NCI-H460 (cell line): ENCODE measurements around the gene CANX. TPM values are rescaled to one million over a fixed set of nuclear protein-coding genes. Genes with fewer than 3 reads are reported as not detected.

ENCODE experiments used
- DNase-seq: peaks from one replicate; pipeline ENCODE4 v3.0.0-alpha.2; 2016; ENCODE audit warnings: low read depth; ENCODE audit errors: extremely low read depth
- total RNA-seq: library from RNA; depleted of rRNA; stranded (reverse); fragments of >200 nt; shearing (Covaris generic); gene quantifications from 2 replicates; pipeline ENCODE4 v1.2.3, GENCODE V29; 2014

The CANX gene
- total RNA-seq, 1 experiment from 2014 or later, result 1,531 TPM

DNA sequence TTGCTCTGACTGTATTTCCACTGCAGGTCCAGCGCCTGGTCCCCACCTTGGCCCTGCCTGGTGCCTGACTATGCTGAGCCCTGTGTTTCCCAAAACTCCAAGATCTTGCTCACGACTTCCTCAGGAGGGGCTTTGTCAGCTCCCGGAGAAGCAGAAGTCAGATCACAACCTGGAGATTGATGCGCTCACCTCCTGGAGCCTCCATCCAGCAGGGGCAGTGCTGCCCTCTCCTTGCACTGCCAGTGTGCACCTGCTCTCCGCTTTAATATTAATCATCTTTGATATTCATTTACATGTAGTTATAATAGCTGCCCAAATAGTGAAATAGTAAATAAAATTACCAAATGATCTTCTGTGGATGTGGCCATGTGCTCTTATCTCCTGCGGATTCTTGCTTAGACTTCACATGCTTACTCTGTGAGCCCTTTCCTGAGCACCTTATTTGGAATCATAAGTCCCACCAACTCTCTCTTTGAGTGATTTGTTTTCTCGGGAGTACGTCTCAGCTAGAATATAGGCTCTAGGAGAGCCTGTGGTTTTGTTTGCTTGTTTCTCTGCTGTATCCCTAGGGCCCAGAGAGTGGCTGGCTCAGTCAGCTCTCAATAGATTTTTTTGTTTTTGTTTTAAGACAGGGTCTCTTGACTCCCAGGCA lies 51.2 kb downstream of the CANX start:
- DNase-seq, result no peak

DNA sequence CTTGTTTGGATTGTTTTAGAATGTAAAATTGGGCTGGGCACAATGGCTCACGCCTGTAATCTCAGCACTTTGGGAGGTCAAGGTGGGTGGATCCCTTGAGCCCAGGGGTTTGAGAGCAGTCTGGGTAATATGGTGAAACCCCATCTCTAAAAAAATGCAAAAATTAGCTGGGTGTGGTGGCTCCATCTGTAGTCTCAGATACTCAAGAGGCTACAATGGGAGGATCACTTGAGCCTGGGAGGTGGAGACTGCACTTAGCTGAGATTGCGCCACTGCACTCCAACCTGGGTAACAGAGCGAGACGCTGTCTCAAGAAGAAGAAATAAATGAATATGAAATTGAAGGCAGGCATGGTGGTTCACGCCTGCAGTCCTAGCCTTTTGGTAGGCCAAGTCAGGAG lies 55.2 kb downstream of the CANX start:
- no peak for DNase-seq

DNA sequence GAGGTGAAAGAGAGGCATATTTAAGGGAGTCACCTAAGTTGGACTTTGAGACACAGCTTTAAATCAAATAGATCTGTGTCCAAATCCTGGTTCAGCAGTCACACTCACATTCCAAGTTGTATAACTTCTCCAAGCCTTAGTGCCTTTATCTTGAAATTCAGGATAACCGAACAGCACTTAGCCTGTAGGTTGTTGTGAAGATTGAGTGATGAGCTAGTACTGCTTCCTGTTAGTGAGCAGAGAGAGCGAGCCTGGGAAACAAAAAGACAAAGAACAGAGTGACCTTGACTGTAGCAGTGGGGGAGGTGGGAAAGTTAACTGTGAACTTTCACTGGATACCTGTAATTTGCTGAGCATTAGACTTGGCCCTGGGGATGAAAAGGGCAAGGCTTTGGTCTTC lies 56.3 kb downstream of the CANX start:
- no peak for DNase-seq

DNA sequence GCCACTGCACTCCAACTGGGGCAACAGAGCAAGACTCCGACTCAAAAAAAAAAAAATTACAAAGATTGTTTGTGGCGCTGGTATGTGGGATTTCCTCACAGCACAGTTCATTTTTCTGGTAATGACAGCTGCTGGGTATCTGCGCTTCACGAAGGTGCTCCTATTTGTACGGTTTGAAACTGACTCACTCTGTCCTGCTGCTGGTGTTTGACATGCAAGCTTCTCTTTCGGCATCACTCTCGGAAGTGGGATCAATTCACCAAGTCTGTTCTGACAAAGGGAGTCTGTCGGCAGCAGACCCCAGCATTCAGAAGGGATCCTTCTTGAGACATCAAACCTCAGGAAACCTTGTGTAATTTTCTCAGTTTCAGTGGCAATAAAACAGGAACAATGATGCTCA lies 60.2 kb downstream of the CANX start:
- no peak for DNase-seq

DNA sequence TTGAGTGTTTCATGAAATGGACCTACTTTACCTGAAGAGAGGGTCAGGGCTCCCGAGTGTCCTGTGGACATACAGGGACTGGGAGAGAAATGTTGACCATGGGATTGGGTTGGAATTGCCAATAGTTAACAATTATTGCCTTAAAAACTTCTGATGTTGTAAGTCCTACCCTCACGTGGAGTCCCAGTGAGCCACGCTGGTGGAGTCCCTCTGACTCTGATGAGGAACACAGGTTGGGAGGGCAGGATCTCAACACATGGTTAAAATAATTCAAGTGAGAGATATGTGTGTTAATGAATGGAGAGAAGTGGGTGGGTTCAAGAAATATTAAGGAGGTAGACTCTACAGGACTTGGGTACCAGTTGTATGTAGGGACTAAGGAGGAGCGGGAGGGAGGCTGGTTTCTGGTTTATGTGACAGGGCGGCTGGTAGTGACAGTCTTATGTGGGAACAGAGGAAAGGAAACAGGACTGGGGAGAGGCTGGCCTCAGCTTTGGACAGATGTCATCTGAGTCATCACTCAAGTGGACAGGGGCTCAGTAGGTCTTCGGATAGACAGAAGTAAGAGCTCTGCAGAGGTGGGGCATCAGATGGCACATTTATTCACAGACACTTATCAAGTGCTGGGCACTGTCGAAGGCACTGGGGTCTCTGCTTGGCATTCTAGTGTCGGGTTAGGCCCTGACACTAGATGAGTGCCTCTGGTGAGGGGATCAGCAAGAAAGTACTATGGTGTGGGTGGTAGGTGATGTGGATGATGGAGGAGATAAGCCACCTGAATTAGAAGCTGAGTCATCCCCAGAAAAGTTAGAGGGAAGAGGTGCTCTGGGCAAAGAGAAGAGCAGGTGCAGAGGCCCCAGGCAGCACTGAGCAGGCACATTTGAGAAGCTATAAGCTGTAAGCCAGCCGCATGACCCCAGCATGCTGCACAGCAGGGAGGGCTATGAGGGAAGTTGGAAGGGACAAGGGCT lies 61.1 kb downstream of the CANX start:
- no peak for DNase-seq

DNA sequence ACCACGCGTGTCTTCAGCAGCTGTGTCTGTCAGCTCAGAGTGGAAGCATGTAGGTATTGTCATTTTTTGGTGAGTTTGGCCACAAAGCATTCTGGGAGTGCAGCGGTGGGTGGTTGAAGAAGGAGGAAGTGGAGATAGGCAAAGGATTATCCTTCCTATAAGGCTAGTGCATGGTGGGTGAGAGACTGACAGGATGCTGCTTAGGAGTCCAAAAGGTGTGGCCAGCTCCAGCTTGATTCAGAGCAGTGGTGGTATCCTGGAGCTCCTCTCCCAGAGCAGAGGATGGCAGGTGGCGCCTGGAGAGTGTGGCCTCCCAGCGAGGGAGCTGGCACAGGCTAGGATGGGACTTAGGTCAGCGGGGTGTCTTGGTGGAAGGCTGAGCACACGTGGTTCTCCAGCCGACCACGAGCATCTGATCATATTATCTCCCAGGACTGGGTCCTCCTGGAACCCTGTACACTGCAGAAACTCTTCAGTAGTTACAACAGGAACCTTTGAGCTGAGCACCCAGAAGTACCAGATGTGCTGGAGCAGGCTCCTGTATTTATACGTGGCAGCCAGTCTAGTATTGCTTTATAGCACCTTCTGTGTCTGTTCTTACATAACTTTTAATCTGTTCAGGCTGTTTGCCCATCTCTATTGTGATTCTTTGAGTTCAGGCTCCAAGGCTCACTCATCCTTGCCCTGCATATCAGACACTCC lies 63.5 kb downstream of the CANX start:
- no peak for DNase-seq

DNA sequence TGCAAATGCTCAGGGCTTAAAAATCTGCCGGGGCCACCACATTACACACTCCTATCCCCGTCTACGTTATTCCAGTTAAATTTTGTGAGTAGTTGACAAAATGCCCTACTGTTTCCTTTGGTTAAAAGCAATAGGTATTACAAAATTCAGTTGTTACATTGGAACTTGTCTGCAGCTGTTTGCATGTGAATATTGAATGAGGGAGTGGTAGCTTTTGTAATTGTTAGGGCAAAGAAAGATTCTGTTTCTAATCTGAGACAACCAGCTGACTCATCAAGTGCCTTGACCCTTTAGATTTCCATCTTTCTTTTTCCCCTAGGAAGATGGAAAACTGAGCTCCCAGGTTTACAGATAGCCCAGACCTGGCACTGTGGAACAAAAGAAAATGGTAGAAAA lies 64.0 kb downstream of the CANX start:
- DNase-seq, result peak; percentile 5

DNA sequence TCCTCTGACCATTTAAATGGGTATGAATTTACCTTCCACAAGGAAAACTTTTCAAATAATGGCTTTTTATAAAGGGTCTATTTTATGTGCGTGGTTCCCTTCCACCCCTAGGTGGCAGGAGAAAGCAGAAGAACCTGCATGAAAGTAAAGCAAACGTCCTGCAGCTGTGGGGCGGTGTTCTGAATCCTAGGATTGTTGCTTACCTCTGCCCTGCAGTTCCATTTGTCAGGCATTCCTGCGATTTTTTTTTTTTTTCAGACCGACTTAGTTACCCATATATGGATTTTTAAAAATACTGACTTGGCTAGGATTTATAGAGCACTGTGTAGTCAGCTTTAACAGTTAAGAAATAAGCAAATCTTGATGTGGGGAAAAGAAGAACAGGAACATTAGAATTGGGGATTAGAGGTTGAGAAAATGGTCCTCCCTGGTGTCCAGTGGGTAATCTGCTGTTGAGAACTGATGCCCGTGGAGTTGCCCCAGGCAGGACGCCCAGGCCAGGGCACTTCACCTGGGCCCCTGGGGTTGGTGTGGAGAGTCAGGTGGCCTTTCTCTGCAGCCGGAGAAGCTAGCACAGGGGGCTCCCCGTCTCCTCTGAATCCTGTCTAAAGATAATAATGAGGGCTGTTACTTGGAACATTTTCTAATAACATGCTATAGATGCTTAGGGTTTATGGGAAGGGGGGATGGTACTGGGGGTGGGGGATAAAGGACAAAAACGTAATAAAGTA lies 64.6 kb downstream of the CANX start:
- peak; percentile 61 for DNase-seq

DNA sequence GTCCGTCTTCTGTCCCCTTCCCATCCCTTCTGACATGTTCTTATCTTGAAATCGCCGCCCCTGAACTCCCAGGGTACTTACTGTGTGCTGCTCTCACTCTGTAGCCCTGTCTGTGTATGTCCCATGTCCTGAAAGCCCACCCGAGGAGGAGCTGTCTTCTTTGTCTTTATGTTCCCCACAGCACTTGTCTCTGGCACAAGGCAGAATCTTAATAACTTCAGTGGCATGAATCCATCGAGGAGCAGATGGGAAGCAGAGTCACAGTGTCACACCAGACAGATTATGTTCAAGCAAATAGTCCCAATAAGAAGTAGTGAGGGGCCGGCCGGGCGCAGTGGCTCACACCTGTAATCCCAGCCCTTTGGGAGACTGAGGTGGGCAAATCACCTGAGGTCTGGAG lies 65.3 kb downstream of the CANX start:
- DNase-seq, result no peak

DNA sequence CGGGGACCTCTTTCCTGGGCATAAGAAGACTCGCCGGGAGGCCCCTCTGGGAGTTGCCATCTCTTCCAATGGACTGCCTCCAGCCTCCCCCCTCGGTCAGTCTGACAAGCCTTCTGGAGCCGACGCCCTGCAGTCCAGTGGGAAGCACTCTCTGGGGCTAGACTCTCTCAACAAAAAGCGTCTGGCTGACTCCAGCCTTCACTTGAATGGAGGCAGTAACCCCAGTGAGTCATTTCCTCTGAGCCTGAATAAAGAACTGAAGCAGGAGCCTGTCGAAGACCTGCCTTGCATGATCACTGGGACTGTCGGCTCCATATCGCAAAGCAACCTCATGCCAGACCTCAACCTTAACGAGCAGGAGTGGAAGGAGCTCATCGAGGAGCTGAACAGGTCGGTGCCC lies 66.6 kb downstream of the CANX start:
- DNase-seq, result no peak

DNA sequence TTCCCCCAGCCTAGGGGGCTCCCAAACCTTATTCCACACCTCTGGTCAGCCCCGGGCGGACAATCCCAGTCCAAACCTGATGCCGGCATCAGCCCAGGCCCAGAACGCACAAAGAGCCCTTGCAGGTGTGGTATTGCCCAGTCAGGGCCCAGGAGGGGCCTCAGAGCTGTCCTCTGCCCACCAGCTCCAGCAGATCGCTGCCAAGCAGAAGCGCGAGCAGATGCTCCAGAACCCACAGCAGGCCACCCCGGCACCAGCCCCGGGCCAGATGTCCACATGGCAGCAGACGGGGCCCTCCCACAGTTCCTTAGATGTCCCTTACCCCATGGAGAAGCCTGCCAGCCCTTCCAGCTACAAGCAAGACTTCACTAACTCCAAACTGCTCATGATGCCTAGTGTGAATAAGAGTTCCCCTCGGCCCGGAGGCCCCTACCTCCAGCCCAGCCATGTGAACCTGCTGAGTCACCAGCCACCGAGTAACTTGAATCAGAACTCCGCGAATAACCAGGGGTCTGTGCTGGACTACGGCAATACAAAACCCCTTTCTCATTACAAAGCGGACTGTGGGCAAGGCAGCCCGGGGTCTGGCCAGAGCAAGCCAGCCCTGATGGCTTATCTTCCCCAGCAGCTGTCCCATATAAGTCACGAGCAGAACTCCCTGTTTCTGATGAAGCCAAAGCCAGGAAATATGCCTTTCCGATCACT lies 67.4 kb downstream of the CANX start:
- DNase-seq, result no peak

DNA sequence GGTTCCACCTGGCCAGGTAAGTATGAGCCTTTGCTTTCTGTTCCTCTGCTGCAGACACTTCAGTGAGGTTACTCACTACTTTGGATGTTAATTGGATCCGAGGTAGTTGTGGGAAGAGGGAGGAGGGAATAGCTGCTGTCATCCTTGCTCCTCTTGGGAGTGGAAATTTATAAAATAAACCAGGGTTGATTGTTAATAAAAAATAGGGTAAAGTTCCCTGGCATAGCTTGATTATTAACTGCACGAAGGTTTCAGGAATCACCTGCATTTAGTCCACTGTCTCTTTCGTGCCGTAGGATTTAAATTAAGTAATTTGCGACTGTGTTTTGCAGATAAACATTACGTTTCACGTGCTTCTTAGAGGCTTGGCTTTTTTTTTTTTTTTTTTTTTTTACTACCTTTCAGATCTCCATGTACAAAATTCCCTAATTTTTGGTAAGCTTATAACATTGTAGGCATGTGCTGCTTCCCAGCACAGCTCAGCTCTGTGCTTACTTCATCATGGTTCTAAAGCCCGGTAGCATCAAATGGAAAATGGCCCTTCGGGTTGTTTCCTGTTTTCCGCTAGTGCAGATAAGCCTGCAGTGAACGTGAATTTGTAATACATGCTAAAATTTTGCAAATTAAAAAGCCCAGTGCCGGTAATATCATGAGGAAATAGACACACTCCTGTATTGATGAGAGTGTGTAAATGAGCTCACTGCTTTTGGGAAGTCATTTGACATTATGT lies 68.1 kb downstream of the CANX start:
- no peak for DNase-seq

DNA sequence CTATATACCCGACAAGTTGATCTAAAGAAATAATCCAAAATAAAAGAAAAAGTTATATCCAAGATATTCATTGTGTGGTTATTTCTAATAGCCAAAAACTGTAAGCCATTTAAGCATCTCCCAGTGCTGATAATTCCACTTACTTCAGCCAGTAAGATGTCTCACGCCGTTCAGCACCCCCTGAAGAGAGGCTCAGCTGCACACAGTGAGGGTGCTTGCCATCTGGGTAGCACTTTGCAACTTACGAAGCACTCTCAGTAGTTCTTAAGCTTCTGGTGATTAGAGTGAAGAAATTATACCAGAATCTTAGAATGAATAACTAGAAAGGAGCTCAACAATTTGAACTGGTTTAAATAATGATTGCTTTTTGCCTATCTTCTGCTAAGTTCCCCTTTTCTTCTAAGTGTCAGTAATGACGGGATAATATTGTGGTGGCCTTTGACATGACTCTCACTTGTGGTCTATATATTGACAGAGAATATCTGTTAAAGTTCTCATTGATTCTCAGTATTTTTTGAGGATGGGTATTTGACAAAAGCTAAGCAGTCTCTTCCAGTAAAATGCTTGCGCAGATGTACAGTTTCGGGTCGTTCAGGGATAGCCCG lies 68.8 kb downstream of the CANX start:
- DNase-seq, result no peak

DNA sequence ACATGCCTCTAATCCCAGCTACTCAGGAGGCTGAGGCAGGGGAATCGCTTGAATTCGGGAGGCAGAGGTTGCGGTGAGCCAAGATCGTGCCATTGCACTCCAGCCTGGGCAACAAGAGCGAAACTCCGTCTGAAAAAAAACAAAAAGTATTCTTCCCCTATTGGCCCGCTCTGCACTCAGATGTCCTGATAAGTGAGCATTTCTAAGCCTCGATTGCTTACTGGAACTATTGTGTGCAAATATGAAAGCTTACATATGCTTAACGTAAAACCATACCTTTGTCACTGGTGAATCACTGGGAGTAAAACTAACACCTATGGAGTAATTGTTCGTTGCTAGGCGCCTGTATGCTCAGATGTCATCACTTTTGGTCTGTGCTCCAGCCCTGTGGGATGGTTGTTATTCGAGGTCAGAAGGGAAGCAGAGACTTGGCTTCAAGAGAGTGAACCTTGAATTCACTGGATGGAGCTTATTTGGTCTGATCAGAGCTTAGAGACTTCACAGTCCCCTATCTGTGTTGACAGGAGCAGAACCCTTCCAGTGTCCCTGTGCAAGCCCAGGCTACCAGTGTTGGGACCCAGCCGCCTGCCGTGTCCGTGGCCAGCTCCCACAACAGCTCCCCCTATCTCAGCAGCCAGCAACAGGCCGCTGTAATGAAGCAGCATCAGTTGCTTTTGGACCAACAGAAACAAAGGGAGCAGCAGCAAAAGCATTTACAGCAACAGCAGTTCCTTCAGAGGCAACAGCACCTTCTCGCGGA lies 69.7 kb downstream of the CANX start:
- no peak for DNase-seq

DNA sequence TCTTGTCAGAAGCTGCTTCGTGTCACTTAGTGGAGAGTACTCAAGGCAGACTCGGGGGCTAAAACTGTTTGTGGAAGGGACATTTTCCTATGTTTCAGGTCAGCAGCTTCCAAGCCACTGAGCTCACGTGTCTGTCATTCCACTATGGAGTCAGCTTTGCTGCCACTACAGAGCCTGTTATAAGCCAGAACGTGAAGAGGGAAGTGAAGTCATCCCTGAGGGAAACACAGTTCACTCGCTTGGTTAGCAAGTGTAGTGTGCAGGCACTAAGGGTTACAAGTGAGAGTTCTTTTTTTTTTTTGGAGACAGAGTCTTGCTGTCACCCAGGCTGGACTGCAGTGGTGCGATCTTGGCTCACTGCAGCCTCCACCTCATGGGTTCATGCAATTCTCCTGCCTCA lies 70.5 kb downstream of the CANX start:
- DNase-seq, result no peak

DNA sequence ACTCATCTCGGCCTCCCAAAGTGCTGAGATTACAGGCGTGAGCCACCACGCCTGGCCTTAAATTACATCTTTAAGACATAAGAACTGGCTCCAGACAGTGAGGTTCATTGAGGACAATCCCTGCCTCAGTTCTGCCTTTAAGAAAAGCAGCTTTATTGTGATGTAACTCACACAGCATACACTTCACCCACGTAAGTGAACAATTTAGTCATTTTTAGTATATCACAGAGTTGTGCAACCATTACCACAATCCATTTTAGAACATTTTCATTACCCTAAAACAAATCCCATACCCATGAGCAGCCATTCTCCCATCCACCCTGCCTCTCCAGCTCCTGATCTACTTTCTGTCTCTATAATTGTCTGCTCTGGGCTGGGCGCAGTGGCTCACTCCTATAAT lies 71.0 kb downstream of the CANX start:
- no peak for DNase-seq

DNA sequence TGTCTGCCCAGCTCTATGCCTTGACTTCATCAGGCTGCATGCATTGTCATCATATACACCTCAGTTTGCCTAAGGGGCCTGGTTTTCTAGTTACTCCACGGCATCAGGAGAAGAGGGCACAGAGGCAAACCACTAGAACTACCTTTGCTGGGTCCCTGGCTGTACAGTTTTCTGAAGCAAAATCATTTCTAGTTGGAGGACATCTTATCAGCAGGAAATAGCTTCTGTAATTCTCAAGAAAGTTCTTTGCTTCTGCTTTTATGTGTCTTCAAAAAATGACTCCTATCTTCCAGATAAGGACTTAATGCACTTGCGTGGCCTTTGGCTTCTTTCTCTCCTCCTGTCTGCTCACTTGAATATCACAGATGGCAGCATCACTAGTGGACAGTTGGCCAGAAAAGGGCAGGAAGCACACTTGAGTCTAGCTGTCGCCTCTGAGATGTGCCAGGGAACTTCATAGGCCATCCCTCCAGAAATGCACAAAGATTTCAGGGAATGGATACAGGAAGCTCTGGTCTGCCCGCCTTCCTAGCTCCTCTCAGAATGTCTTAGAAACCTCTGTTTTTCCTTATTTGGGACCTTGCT lies 72.6 kb downstream of the CANX start:
- no peak for DNase-seq

DNA sequence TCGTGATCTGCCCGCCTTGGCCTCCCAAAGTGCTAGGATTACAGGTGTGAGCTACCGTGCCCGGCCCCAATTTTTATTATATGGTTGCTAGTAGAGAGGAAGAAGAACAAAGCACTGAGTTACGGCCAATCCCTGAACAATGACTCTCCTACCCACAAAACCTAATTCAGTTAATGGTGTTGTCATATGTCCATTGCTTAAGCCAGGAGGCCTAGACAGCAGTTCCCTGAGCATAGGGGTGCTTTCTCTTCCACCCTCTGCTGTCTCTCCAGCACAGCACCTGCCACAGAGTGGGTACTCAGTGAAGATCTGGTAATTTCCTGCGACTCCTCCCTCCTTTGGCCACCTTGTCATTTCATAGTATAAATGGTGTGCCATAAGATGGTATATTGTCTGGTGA lies 73.6 kb downstream of the CANX start:
- no peak for DNase-seq
